ENCODE data around the gene HS3ST5. TPM values are rescaled to one million over a fixed set of nuclear protein-coding genes. Genes with fewer than 3 reads are reported as not detected.

The HS3ST5 gene
- total RNA-seq, 1 donor from 2014 or later = 0.11 TPM

DNA sequence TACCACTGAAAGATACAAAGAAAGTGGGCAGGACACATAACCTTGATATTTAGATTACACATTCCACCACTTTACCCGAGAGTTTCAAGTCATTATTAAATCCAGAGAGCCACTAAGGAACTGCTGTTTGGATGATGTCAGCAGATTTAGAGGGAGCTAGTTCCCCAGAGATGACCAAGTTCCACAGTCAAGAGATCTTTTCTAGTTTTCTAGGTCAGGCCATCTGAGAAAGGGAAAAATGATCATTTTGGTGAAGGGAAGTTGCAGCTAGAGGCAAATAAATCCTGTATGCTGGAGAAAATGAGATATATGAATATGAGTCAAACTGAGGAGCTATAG is 147.8 kb downstream of the HS3ST5 start:
- Mint-ChIP-seq H3K36me3 (ENCODE audit: unreplicated experiment) (no peaks in the 10 kb centered on the region), H3K4me1 (ENCODE audit: unreplicated experiment) (no peaks in the 10 kb centered on the region), H3K27me3 (ENCODE audit: unreplicated experiment) (no peaks in the 10 kb centered on the region), H3K27ac (ENCODE audit: unreplicated experiment) (no peak overlapping the region), H3K4me3 (ENCODE audit: unreplicated experiment) (no peak overlapping the region), H3K9me3 (ENCODE audit: unreplicated experiment) (no peaks in the 10 kb centered on the region)
- DNase-seq (ENCODE audit: extremely low spot score, unreplicated experiment) = no peak
- TF ChIP-seq, protein P1, sequence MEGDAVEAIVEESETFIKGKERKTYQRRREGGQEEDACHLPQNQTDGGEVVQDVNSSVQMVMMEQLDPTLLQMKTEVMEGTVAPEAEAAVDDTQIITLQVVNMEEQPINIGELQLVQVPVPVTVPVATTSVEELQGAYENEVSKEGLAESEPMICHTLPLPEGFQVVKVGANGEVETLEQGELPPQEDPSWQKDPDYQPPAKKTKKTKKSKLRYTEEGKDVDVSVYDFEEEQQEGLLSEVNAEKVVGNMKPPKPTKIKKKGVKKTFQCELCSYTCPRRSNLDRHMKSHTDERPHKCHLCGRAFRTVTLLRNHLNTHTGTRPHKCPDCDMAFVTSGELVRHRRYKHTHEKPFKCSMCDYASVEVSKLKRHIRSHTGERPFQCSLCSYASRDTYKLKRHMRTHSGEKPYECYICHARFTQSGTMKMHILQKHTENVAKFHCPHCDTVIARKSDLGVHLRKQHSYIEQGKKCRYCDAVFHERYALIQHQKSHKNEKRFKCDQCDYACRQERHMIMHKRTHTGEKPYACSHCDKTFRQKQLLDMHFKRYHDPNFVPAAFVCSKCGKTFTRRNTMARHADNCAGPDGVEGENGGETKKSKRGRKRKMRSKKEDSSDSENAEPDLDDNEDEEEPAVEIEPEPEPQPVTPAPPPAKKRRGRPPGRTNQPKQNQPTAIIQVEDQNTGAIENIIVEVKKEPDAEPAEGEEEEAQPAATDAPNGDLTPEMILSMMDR (IDR thresholded peaks at IDR 0.05) = no peak

DNA sequence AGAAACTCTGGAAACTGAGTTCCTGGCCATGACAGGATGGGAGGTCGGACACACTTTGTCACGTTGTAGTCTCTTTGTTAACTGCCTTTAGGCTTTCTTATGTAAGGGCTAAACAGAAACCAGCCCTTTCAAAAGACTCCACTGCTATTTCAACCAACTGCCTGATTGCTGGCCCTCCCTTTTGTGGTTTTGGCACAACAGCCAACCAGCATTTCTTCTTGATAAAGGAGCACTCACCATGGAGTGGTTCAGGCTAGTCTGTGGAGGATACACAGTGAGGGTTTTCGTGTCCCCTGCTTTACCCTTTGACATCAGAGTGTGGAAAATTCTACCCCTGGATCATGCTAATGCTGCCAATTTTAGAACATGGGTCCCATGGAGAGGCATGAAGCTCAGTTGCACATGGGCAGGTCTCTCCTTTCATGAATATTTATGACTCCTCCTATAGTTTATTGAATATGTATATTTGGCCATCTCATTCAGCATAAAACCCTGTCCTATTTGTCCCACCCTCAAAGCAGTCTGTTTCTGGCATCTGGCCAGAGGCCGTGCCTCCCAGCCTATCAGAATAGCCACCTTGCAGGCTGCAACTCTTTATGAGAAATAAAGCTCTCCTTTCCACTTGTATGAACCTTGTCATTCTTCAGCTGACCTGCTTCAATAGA is 148.3 kb downstream of the HS3ST5 start:
- no peaks in the 10 kb centered on the region for H3K36me3 Mint-ChIP-seq (ENCODE audit: unreplicated experiment)
- no peaks in the 10 kb centered on the region for H3K4me1 Mint-ChIP-seq (ENCODE audit: unreplicated experiment)
- H3K27ac Mint-ChIP-seq (ENCODE audit: unreplicated experiment) = no peak overlapping the region
- TF ChIP-seq, protein P1 (IDR thresholded peaks at IDR 0.05) = no peak
- DNase-seq (ENCODE audit: extremely low spot score, unreplicated experiment) = no peak
- no peak overlapping the region for H3K4me3 Mint-ChIP-seq (ENCODE audit: unreplicated experiment)
- H3K27me3 Mint-ChIP-seq (ENCODE audit: unreplicated experiment) = no peaks in the 10 kb centered on the region
- H3K9me3 Mint-ChIP-seq (ENCODE audit: unreplicated experiment) = no peaks in the 10 kb centered on the region

DNA sequence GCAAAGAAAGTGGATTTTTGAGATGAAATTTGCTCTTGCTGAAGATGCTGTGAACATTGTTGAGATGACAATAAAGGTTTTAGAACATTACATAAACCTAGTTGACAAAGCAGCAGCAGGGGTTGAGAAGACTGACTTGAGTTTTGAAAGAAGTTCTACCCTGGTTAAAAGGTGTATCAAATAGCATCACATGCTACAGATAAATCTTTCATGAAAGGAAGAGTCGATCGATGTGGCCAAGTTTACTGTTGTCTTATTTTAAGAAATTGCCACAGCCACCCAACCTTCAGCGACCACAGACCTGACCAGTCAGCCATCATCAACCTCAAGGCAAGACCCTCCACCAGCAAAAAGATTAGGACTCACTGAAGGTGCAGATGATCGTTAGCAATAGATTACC is 155.3 kb downstream of the HS3ST5 start:
- no peak overlapping the region for H3K4me3 Mint-ChIP-seq (ENCODE audit: unreplicated experiment)
- TF ChIP-seq, protein P1 (IDR thresholded peaks at IDR 0.05) = no peak
- no peak overlapping the region for H3K27ac Mint-ChIP-seq (ENCODE audit: unreplicated experiment)
- H3K9me3 Mint-ChIP-seq (ENCODE audit: unreplicated experiment) = no peaks in the 10 kb centered on the region
- DNase-seq (ENCODE audit: extremely low spot score, unreplicated experiment) = no peak
- no peaks in the 10 kb centered on the region for H3K36me3 Mint-ChIP-seq (ENCODE audit: unreplicated experiment)
- peaks cover 2% of the 10 kb centered on the region for H3K27me3 Mint-ChIP-seq (ENCODE audit: unreplicated experiment)
- H3K4me1 Mint-ChIP-seq (ENCODE audit: unreplicated experiment) = no peaks in the 10 kb centered on the region

DNA sequence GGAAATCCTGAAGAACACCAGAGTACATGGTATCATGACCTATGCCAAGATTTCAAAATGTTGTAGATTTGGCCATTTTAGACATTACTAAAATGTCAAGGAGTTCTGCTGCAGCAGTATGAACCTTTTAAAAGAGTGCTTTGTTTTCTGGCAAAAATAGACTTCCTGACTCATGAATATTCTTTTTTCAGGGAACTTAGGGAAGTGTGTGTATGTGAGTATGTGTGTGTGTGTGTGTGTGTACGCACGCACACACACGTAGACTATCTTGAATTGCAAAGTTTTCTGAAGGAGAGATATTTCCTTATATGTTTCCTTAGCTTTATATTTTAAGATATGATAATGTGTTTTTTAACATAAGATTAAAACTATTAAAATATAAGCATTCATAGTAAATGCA is 161.2 kb downstream of the HS3ST5 start:
- Mint-ChIP-seq H3K4me3 (ENCODE audit: unreplicated experiment) (no peak overlapping the region), H3K4me1 (ENCODE audit: unreplicated experiment) (no peaks in the 10 kb centered on the region), H3K36me3 (ENCODE audit: unreplicated experiment) (no peaks in the 10 kb centered on the region), H3K27ac (ENCODE audit: unreplicated experiment) (no peak overlapping the region), H3K9me3 (ENCODE audit: unreplicated experiment) (no peaks in the 10 kb centered on the region), H3K27me3 (ENCODE audit: unreplicated experiment) (no peaks in the 10 kb centered on the region)
- no peak for DNase-seq (ENCODE audit: extremely low spot score, unreplicated experiment)
- TF ChIP-seq, protein P1 (IDR thresholded peaks at IDR 0.05) = no peak

DNA sequence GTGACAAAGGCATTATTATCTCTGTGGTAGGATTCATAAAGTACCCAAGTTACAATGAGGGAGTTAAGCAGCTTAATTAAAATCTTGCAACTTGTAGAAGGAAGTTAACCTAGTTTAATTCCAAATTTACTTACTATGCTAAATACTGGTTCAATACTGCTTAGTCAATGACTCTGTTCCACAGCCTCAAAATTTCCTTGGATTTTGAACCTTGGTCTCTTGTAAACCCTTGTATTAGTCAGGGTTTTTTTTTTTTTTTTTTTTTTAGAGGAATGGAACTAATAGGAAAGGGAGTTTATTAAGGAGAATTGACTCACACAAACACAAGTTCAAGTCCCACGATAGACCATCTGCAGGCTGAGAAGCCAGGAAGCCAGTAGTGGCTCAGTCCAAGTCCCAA is 163.4 kb downstream of the HS3ST5 start:
- no peaks in the 10 kb centered on the region for H3K4me1 Mint-ChIP-seq (ENCODE audit: unreplicated experiment)
- no peak overlapping the region for H3K4me3 Mint-ChIP-seq (ENCODE audit: unreplicated experiment)
- H3K27me3 Mint-ChIP-seq (ENCODE audit: unreplicated experiment) = no peaks in the 10 kb centered on the region
- no peaks in the 10 kb centered on the region for H3K9me3 Mint-ChIP-seq (ENCODE audit: unreplicated experiment)
- TF ChIP-seq, protein P1 (IDR thresholded peaks at IDR 0.05) = no peak
- no peak for DNase-seq (ENCODE audit: extremely low spot score, unreplicated experiment)
- H3K27ac Mint-ChIP-seq (ENCODE audit: unreplicated experiment) = no peak overlapping the region
- no peaks in the 10 kb centered on the region for H3K36me3 Mint-ChIP-seq (ENCODE audit: unreplicated experiment)

Data from osteocyte (in vitro differentiated cells).